Coronary artery (tissue), 2 donors: ENCODE data around the gene KCTD21.
"Not testable (repeated sequence)": the region's sequence is repeated elsewhere in the genome, so short reads cannot be mapped to it uniquely, and the experiment has no call there.

Source experiments
- DNase-seq: peaks from one replicate; pipeline ENCODE4 v3.0.0-alpha.2; 2017; ENCODE audit warnings: low spot score
- H3K27ac ChIP-seq, 2 donors: fragments of 200-600 bp; sonication (generic); one replicate each; pipeline ENCODE4 v1.5.1; 2016 to 2019
- H3K4me3 ChIP-seq: fragments of 200-600 bp; sonication (generic); 2 replicates; pipeline ENCODE4 v1.5.1; 2016; ENCODE audit warnings: mild to moderate bottlenecking, moderate library complexity
- TF ChIP-seq, protein P1 (sequence below): fragments of 200-600 bp; sonication (generic); IDR thresholded peaks from one replicate; pipeline ENCODE4 v1.5.1; 2019; ENCODE audit warnings: antibody characterized with exemption

Gene KCTD21

DNA sequence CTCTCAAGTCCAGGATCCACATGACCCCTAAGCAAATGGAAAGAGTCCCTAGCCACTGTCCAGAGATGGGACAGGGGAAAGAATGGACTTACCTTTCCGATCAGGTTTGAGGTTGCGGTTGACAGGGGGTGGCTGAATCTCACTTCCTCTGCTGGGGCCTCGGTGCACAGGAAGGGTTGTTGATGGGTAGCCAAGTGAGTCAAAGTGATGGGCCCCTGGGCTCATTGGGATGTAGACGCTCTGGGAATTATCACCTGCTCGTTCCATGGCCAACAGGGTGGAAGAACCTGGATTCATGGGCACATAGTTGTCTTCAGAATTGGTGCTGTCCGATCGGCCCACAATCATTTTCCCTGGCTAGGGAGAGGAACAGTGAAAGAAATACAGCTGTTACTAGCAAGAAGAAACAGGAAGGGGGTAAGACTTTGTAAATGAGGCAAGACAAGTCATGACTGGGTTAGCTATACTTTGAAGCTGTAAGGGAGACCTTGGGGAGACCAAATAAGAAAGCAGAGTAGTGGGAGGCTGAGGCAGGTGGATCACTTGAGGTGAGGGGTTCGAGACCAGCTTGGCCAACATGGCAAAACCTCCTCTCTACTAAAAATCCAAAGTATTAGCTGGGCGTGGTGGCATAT, 35.0 kb upstream of the KCTD21 start:
- DNase-seq = peak; percentile 17
- Histone ChIP-seq H3K27ac (no peak overlapping the region), H3K4me3 (no peak overlapping the region)
- TF ChIP-seq, protein P1, sequence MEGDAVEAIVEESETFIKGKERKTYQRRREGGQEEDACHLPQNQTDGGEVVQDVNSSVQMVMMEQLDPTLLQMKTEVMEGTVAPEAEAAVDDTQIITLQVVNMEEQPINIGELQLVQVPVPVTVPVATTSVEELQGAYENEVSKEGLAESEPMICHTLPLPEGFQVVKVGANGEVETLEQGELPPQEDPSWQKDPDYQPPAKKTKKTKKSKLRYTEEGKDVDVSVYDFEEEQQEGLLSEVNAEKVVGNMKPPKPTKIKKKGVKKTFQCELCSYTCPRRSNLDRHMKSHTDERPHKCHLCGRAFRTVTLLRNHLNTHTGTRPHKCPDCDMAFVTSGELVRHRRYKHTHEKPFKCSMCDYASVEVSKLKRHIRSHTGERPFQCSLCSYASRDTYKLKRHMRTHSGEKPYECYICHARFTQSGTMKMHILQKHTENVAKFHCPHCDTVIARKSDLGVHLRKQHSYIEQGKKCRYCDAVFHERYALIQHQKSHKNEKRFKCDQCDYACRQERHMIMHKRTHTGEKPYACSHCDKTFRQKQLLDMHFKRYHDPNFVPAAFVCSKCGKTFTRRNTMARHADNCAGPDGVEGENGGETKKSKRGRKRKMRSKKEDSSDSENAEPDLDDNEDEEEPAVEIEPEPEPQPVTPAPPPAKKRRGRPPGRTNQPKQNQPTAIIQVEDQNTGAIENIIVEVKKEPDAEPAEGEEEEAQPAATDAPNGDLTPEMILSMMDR = no peak

DNA sequence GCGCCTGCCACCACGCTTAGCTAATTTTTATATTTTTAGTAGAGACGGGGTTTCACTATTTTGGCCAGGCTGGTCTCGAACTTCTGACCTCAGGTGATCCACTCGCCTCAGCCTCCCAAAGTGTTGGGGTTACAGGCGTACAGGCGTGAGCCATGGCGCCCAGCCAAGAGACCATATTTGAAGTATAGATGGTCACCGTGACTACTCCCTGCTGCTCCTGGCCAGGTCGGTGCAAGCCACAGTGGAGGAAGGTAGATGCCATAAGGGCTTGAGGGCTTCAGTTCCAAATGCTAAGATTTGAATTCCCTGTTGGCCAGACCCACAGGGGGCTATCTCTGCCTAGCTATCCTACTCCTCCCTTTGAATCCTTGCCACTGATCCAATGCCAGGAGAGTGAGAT, 34.3 kb upstream of the KCTD21 start:
- H3K27ac ChIP-seq, H3K4me3 ChIP-seq: not testable (repeated sequence)
- peak; percentile 50 for DNase-seq

DNA sequence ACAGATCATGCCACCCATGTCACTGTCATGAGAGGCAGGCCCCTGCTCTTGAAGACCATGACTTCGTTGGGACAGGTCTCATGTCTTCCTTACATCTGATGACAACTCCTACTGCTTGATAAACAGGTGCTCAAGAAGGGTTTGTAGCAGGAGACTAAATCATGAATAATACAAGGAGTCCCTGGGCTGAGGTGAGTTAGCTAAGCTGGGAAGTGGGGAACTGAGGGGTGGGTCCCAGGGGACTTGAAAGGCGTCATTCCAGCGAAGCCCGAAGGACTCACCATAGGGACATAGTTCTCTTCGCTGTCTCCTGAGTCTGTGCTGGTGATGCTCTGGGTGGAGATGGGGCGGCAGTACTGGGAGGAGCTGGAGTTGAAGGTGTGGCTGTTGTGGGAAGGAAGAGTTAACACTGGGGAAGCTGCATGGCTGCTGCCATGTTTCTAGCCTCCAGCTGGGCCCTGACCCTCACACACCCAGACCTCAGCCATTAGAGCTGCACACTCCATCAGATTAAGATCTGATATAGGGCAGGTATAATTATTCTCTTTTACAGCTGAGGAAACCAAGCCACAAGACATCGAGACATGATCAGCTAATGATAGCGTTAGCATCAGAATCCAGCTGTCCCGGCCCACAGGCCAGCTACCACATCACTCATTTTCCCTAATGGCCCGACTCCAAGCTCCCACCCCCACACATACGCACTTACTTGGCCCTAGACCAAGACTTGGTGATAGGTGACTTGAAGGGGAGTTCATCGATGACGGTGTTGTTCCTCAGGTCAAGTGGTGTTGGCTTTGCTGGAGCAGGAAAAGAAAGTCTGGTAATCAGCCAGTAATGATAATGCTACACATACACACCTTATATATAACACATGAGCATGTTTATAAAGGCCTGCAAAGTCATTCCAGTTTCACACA, 33.2 kb upstream of the KCTD21 start:
- Histone ChIP-seq H3K27ac (peak overlapping the region in 1 of 2 donors; percentile 13), H3K4me3 (no peak overlapping the region)
- TF ChIP-seq, protein P1 = no peak
- peak; percentile 57 for DNase-seq

DNA sequence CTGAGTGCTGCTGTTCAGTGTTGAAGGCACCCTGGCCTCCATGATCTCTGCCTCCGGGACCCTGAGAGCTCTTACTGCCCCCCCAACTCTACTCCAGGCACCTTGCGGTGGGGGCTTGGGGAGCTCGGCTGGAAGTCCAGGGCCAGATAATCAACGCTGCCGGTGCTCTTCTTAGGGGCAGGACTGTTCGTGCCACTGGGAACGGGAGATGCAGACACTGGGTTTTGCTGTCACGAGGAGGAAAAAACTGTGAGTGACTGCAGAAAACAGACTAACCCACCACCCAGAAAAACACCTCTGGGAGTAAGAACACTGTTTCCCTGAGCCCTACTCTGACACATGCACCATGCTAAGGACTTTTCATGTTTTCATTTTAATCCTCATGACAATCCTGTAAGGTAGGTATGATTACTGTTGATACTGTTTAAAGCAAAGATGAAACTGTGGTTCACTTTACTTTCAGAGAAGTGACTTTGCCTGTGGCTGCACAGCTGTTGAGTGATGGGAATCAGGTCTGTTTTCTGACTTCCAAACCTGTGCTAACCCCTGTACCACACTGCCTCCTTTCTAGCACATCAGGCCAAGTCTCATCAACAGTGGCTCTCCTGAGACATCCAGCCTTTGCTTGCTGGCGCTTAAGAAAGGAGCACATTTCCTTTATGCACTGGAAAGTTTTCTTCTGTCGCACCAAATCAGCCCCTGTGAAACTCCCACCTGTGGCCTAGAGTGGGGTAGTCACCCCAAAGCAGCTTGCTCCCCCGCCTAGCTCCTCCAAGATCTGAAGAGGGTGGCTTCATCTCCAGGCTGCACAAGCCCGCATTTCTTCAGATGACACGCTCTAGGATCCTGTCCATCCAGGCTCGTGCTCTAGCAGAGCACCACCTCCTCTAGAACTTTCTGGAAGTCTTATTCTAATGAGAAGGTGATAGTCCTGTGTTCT, 32.1 kb upstream of the KCTD21 start:
- DNase-seq = peak; percentile 41
- Histone ChIP-seq H3K4me3 (no peak overlapping the region), H3K27ac (no peak overlapping the region)
- TF ChIP-seq, protein P1 = no peak

DNA sequence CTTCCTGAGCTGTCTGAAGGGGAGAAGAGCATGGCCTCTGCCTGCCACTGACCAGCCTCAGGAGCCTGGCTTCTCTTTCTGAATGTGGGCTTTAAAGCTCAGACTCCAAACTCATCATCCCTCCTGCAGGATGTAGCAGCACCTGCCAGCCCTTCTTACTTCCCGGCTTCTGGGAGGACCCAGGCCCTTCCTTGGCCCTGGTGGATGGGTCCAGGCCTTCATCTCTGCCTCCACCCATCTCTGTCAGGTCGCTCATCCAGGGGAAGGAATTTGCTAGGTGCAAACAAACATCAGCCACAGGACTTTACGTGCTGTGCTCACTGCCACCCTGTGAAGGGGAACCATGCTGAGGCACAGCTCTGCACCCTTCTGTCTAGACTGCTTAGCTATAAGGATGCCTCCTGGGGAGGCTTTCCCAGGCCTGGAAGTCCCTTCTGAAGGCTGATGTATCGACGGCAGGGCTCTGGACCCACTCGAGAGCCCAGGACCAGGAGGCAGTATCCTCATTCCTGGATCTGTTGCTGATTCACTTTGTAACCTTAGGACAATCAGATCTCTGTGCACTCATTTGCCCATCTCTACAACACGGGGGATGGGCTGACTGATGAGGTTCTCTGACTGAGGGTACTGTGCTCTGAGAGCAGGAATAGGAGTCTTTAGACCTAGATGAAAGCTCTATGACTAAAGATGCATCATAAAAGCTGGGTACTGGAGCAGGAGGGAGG, 31.2 kb upstream of the KCTD21 start:
- Histone ChIP-seq H3K4me3 (no peak overlapping the region), H3K27ac (no peak overlapping the region)
- TF ChIP-seq, protein P1 = no peak
- peak; percentile 50 for DNase-seq

DNA sequence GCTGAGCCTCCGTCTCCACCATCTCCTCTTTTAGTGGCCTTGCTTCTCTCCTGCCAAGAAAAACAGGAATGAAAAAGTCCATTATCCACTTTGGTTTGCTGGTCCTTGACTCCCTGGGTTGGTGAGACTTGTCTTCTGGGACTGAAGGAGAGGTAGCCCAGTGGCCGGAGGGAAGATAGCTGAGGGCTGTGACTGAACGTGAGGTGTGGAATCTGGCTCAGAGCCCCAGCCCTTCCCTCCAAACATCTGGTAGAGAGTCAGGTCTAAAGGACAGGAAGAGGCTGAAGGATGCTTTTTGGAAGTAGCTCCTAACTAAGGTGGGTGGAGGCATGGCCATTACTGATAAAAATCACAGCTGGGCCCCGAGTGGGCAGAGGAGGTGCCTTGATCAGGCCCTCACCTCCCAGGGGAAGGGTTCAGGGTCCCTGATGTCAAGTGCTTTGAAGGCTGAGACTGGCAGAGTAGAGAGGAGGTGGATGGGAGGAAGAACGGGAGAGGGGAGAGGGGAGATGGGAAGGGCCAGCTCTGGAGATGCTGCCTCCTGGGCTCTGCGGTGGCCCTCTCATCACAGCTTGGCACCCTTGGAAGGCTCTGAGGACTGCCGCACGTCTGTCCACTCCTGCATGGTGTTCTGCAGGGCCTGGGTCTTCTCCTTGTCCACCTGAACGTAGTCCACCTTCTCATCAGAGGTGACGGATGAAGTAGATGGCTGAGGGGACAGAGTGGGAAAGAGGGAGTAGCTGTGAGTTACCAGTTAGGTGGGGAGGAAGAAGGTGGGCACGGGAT, 30.5 kb upstream of the KCTD21 start:
- Histone ChIP-seq H3K27ac (no peak overlapping the region), H3K4me3 (no peak overlapping the region)
- peak; percentile 33 for DNase-seq
- TF ChIP-seq, protein P1 = no peak
